Putamen (tissue), 1 donor: Measurements from ENCODE around the gene TM7SF2.
A peak's percentile ranks its signal among the peaks of the same experiment; 100 is the strongest.
"Not testable (repeated sequence)": the region's sequence is repeated elsewhere in the genome, so short reads cannot be mapped to it uniquely, and the experiment has no call there.

Source experiments
- DNase-seq: peaks from one replicate; pipeline ENCODE4 v3.0.0-alpha.2; 2016; ENCODE audit warnings: low spot score

The TM7SF2 gene

GRCh38 chr11:65115361-65116082, 3.9 kb downstream of the TM7SF2 start:
- DNase-seq, result no peak

- no peak for DNase-seq
Measured at GRCh38 chr11:65116370-65117205, 4.9 kb downstream of the TM7SF2 start.

GRCh38 chr11:65117206-65118096, 5.8 kb downstream of the TM7SF2 start, which contains the start of gene ZNHIT2:
Gene ZNHIT2, minus strand, starts transcription at chr11:65117701. Its CDS starts 48 bp downstream, at chr11:65117653.
- peak; percentile 99 for DNase-seq

- no peak for DNase-seq
Measured at GRCh38 chr11:65118097-65118837, 6.6 kb downstream of the TM7SF2 start.

GRCh38 chr11:65118891-65119669, 7.4 kb downstream of the TM7SF2 start:
- DNase-seq, result not testable (repeated sequence)

- DNase-seq, result no peak
Measured at GRCh38 chr11:65119670-65119995, 8.0 kb downstream of the TM7SF2 start.

GRCh38 chr11:65120831-65121230, 9.2 kb downstream of the TM7SF2 start:
- no peak for DNase-seq

- no peak for DNase-seq
Measured at GRCh38 chr11:65121447-65121864, 9.8 kb downstream of the TM7SF2 start.

GRCh38 chr11:65121865-65122696, 10.4 kb downstream of the TM7SF2 start, which contains the start of the genes FAU and MRPL49:
Gene FAU, minus strand, starts transcription at chr11:65122134. Its CDS starts 321 bp downstream, at chr11:65121813.
Gene MRPL49, plus strand, starts transcription at chr11:65122321. Its CDS starts 26 bp downstream, at chr11:65122347.
- peak; percentile 94 for DNase-seq

GRCh38 chr11:65124480-65125196, 13.0 kb downstream of the TM7SF2 start:
- no peak for DNase-seq

- DNase-seq, result no peak
Measured at GRCh38 chr11:65125197-65126056, 13.8 kb downstream of the TM7SF2 start.

- DNase-seq, result no peak
Measured at GRCh38 chr11:65126624-65127274, 15.1 kb downstream of the TM7SF2 start.

- DNase-seq, result no peak
Measured at GRCh38 chr11:65127473-65128181, 16.0 kb downstream of the TM7SF2 start.

- no peak for DNase-seq
Measured at GRCh38 chr11:65128182-65129145, 16.8 kb downstream of the TM7SF2 start.

GRCh38 chr11:65129649-65130441, 18.2 kb downstream of the TM7SF2 start:
- no peak for DNase-seq
